Activated CD4-positive, alpha-beta memory T cell treated with anti-CD3 and anti-CD28 coated beads for 36 hours (primary cell): Measurements from ENCODE around the gene SLC44A4. TPM values are rescaled to one million over a fixed set of nuclear protein-coding genes. Genes with fewer than 3 reads are reported as not detected.

Experiments
- total RNA-seq, 2 experiments: library from RNA; stranded (reverse); gene quantifications; one replicate each; pipeline ENCODE4 v1.2.3, GENCODE V29; 2021

Gene SLC44A4
- total RNA-seq, 2 experiments from 2014 or later: 0.17 TPM; not detected in 1

Other genes starting within 250 kb of the SLC44A4 start
- gene BAG6, start 226.3 kb downstream of the SLC44A4 start, total RNA-seq: 100 to 1,000 TPM; 351 to 354 TPM
- gene APOM, start 223.1 kb downstream of the SLC44A4 start, total RNA-seq: 1 to 10 TPM; 2.9 to 3.1 TPM
- gene C6orf47, start 218.2 kb downstream of the SLC44A4 start, total RNA-seq: 10 to 100 TPM; 15.8 to 16.9 TPM
- 10 to 100 TPM; 31.6 to 32.3 TPM for gene GPANK1, start 214.0 kb downstream of the SLC44A4 start, total RNA-seq
- 100 to 1,000 TPM; 227 to 234 TPM for gene CSNK2B, start 212.9 kb downstream of the SLC44A4 start, total RNA-seq
- 10 to 100 TPM in 1 of 2 experiments, 1 to 10 TPM in 1; 9.2 to 11.6 TPM for gene LY6G5B, start 209.0 kb downstream of the SLC44A4 start, total RNA-seq
- gene LY6G5C, start 197.9 kb downstream of the SLC44A4 start, total RNA-seq: 1 to 10 TPM; 1.4 to 1.8 TPM
- gene ABHD16A, start 175.7 kb downstream of the SLC44A4 start, total RNA-seq: 10 to 100 TPM; 29.1 to 29.6 TPM
- not detected for gene LY6G6F, start 172.1 kb downstream of the SLC44A4 start, total RNA-seq
- gene LY6G6D, start 163.6 kb downstream of the SLC44A4 start, total RNA-seq: not detected
- gene LY6G6C, start 157.3 kb downstream of the SLC44A4 start, total RNA-seq: not detected
- gene MPIG6B, start 155.6 kb downstream of the SLC44A4 start, total RNA-seq: not detected
- 1 to 10 TPM; 6.2 to 6.6 TPM for gene DDAH2, start 149.7 kb downstream of the SLC44A4 start, total RNA-seq
- 100 to 1,000 TPM; 430 to 442 TPM for gene CLIC1, start 142.5 kb downstream of the SLC44A4 start, total RNA-seq
- 10 to 100 TPM; 80.9 to 83.8 TPM for gene MSH5, start 139.0 kb downstream of the SLC44A4 start, total RNA-seq
- gene SAPCD1, start 116.3 kb downstream of the SLC44A4 start, total RNA-seq: 10 to 100 TPM; 11.3 to 13.2 TPM
- 1 to 10 TPM; 2.0 to 2.1 TPM for gene VWA7, start 101.7 kb downstream of the SLC44A4 start, total RNA-seq
- gene VARS1, start 83.2 kb downstream of the SLC44A4 start, total RNA-seq: 100 to 1,000 TPM; 141 to 153 TPM
- 100 to 1,000 TPM; 142 to 143 TPM for gene LSM2, start 72.0 kb downstream of the SLC44A4 start, total RNA-seq
- gene HSPA1L, start 63.7 kb downstream of the SLC44A4 start, total RNA-seq: 1 to 10 TPM; 2.0 TPM
- 10 to 100 TPM; 68.5 to 69.9 TPM for gene HSPA1A, start 63.5 kb downstream of the SLC44A4 start, total RNA-seq
- gene HSPA1B, start 51.3 kb downstream of the SLC44A4 start, total RNA-seq: 10 to 100 TPM; 59.5 to 62.3 TPM
- 10 to 100 TPM; 13.0 to 13.4 TPM for gene NEU1, start 16.2 kb downstream of the SLC44A4 start, total RNA-seq
- 10 to 100 TPM; 45.5 to 46.0 TPM for gene EHMT2, start 18.7 kb upstream of the SLC44A4 start, total RNA-seq
- 1 to 10 TPM; 1.8 to 2.0 TPM for gene ZBTB12, start 23.1 kb upstream of the SLC44A4 start, total RNA-seq
- gene C2, start 48.7 kb upstream of the SLC44A4 start, total RNA-seq: 1 to 10 TPM in 1 of 2 experiments, under 1 TPM in 1; 0.97 to 1.0 TPM
- gene CFB, start 67.1 kb upstream of the SLC44A4 start, total RNA-seq: under 1 TPM; 0.76 to 0.82 TPM
- gene NELFE, start 80.0 kb upstream of the SLC44A4 start, total RNA-seq: 10 to 100 TPM; 87.1 to 89.0 TPM
- 100 to 1,000 TPM in 1 of 2 experiments, 10 to 100 TPM in 1; 95.7 to 101 TPM for gene SKIC2, start 80.2 kb upstream of the SLC44A4 start, total RNA-seq
- 10 to 100 TPM; 10.8 to 12.3 TPM for gene DXO, start 93.1 kb upstream of the SLC44A4 start, total RNA-seq
- gene C4A, start 103.1 kb upstream of the SLC44A4 start, total RNA-seq: 1 to 10 TPM; 4.5 to 4.8 TPM
- gene C4B, start 135.8 kb upstream of the SLC44A4 start, total RNA-seq: 1 to 10 TPM; 3.1 to 5.5 TPM
- under 1 TPM in 1 of 2 experiments, not detected in 1; 0.24 TPM for gene CYP21A2, start 159.4 kb upstream of the SLC44A4 start, total RNA-seq
- 1 to 10 TPM; 5.2 to 5.8 TPM for gene TNXB, start 230.3 kb upstream of the SLC44A4 start, total RNA-seq
- gene ATF6B, start 249.2 kb upstream of the SLC44A4 start, total RNA-seq: 10 to 100 TPM; 67.4 to 80.9 TPM